D721Med (cell line): ENCODE data around the gene SOSTDC1.
"Not testable (repeated sequence)": the region's sequence is repeated elsewhere in the genome, so short reads cannot be mapped to it uniquely, and the experiment has no call there.

ENCODE experiments used
- DNase-seq: peaks from one replicate; pipeline ENCODE4 v3.0.0; 2011; ENCODE audit warnings: low spot score; ENCODE audit not compliant: insufficient read length
- FAIRE-seq: peaks from 2 replicates; lab custom pipeline; 2011; peaks lifted over from hg19 to GRCh38; lab: Jason Lieb, UNC
- TF ChIP-seq, protein P1 (sequence below): IDR thresholded peaks from 2 replicates; pipeline ENCODE4 v1.5.1; 2012; ENCODE audit warnings: mild to moderate bottlenecking, control low read depth; ENCODE audit not compliant: insufficient read depth; ENCODE audit errors: missing control alignments

Gene SOSTDC1, protein sequence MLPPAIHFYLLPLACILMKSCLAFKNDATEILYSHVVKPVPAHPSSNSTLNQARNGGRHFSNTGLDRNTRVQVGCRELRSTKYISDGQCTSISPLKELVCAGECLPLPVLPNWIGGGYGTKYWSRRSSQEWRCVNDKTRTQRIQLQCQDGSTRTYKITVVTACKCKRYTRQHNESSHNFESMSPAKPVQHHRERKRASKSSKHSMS

DNA sequence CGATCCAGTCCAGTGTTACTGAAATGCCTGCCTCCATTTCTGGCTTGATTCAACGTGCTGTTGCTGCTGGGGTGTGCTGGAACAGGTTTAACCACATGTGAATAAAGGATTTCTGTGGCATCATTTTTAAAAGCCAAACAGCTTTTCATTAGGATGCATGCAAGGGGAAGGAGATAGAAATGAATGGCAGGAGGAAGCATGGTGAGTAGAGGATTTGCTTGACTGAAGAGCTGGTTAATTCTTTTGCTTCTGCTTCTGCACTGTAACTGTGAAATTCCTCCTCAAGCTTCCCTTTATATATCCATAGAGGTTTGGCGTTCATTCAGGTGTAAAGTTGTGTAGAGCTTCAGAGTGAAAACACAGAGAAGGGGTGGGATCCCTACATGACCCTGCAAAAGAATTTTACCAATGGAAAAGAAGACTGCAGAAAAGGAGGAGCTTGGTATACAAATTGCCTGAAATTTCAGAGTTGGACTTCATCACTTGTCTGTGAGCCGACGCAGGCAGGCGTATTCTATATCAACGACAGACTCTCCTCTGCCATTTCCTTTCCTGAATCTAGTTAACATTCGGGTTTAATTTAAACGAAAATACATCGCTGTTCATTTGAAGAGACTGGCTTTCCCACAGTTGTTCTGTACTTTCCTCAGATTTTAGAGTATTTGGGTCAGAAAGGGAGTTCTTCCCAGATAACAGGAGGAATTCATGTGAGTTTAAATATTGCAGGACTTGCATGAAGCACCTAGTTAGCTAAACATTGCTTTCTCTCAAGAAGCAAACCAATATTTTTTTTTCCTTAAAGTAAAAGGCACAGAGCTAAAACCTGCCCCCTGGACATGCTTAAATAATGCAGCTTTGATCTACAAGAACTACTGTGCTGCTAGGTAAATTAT, at the start of gene SOSTDC1:
SOSTDC1 (minus strand) TSS at position 270 of the 893 bp plus-strand sequence; CDS start at position 200, 70 bp downstream.
- TF ChIP-seq, protein P1, sequence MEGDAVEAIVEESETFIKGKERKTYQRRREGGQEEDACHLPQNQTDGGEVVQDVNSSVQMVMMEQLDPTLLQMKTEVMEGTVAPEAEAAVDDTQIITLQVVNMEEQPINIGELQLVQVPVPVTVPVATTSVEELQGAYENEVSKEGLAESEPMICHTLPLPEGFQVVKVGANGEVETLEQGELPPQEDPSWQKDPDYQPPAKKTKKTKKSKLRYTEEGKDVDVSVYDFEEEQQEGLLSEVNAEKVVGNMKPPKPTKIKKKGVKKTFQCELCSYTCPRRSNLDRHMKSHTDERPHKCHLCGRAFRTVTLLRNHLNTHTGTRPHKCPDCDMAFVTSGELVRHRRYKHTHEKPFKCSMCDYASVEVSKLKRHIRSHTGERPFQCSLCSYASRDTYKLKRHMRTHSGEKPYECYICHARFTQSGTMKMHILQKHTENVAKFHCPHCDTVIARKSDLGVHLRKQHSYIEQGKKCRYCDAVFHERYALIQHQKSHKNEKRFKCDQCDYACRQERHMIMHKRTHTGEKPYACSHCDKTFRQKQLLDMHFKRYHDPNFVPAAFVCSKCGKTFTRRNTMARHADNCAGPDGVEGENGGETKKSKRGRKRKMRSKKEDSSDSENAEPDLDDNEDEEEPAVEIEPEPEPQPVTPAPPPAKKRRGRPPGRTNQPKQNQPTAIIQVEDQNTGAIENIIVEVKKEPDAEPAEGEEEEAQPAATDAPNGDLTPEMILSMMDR, result no peak
- no peak for FAIRE-seq
- no peak for DNase-seq

DNA sequence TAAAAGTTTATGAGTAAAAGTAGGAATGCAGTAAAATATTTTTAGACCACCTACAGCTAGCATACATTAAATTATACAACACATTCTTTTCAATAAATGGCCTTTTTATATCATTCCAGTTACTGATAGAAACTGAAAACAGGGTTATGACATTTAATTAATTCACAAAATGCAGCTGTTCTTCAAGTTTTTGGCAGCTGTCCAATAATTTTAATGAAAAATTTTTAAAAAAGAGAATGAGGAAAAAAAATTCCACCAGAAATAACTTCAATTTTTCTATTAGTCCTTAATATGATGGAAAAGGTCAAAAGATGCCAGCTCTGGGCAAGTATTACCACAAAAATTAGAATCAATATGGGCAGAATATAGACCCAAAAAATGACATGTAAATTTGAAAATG, 49.2 kb upstream of the SOSTDC1 start:
- DNase-seq, result no peak
- FAIRE-seq, result no peak
- TF ChIP-seq, protein P1, result no peak

DNA sequence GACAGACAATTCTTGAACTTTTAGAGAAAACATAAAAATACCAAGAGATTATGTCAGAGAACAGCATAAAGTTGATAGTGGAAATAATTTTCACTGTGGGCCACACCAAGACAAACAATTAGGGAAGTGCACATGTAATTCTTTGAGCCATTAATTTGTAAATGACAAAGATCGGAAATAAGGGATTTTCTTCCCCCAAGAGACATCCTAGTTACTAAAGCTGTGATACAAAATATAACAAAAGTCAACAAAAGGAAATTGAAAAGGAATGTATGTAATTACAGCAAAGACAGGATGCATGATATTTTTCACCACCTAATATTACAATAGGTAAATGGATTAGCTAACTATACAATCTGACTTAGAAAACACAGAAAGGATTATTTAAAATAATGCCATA, 48.7 kb upstream of the SOSTDC1 start:
- TF ChIP-seq, protein P1, result no peak
- FAIRE-seq, result no peak
- DNase-seq, result no peak

DNA sequence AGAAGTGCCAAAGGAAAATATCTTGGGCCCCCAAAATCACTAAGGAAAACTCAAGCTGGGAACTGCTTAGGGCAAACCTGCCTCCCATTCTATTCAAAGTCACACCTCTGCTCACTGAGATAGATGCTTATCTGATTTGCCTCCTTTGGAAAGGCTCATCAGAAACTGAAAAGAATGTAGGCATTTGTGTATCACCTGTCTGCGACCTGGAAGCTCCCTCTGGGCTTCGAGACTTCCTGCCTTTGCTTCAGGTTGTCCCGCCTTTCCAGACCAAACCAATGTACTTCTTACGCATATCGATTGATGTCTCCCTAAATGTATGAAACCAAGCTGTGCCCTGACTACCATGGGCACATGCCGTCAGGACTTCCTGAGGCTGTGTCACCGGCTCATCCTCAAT, 46.6 kb upstream of the SOSTDC1 start:
- TF ChIP-seq, protein P1, result no peak
- DNase-seq (no peak), FAIRE-seq (no peak)

DNA sequence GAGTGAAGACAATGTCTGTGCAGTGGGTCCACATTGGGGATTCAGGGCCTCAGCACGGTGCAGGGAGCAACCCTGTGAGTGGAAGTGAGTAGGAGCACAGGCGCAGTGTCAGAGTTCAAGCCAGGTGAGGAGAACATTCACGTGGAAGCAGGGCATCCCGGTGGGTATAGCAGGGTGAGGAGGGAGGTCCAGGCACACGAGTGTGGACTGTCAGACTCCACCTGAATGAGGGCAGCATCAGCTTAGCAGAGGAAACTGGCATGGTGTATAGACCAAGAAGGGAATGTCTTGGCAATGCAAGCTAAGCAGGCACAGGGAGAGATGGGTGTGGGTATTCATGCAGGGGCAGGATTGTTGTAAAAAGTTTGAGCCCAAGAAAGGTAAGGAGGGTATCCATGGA, 45.8 kb upstream of the SOSTDC1 start:
- DNase-seq (no peak), FAIRE-seq (no peak)
- TF ChIP-seq, protein P1, result no peak

DNA sequence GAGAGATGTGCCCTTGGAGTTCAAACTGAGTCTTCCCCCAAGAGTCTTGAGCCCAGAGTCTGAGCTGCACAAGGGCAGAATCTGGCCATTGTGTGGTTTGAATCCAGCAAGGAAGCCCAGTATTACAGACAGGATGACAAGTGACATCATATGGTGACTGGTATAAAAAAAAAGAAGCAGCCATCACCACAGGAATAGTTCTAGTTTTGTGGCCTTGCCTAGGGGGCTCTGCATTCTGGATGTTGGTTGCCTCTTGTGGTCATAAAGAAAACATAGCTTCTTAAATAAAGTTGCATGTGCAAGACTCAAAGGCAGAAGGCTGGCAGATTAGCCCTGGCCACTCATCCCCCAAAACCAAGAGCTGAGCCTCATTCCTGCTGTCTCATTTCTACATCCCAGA, 44.3 kb upstream of the SOSTDC1 start:
- TF ChIP-seq, protein P1, result no peak
- DNase-seq (no peak), FAIRE-seq (no peak)

DNA sequence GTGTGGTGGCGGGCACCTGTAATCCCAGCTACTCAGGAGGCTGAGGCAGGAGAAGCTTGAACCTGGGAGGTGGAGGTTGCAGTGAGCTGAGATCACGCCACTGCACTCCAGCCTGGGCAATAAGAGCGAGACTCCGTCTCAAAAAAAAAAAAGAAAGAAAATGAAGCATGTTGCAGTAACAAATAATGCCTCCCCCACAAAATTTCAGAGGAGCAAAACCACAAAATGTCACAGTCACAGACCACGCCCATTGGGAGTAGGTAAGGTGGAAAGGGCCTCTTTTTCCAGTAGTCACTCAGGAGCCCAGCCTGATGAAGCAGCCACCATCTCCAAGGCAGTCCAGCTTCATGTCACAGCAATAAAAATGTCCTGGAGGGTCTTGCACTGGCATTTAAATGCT, 40.9 kb upstream of the SOSTDC1 start:
- not testable (repeated sequence) for DNase-seq, FAIRE-seq
